ENCODE results near the gene ZNF556. TPM values are rescaled to one million over a fixed set of nuclear protein-coding genes. Genes with fewer than 3 reads are reported as not detected.

ZNF556 gene
- polyA plus RNA-seq, 1 donor (not counting 4 experiments of a cell fraction or from before 2014, with no cell fraction given): 0.01 TPM

DNA sequence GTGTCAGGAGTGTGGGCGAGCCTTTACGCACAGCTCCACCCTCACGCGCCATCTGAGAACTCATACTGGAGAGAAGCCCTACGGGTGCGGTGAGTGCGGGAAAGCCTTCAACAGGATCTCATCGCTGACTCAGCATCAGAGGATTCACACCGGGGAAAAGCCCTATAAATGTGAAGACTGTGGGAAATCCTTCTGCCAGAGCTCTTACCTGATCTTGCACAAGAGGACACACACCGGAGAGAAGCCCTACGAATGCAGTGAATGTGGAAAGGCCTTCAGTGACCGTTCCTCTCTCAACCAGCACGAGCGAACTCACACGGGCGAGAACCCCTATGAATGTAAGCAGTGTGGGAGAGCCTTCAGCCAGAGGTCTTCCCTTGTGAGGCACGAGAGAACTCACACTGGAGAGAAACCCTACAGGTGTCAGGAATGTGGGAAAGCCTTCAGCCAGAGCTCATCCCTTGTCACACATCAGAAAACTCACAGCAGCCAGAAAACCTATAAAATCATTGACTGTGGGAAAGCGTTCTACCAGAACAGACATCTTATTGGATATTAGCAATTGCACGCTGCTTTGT is 32.8 kb upstream of the ZNF556 start:
- H3K9me3 ChIP-seq (ENCODE audit: control insufficient read depth, low read depth, low read length): peaks cover 18% of the 10 kb centered on the region

GRCh38 chr19:2837430-2837829 is 29.7 kb upstream of the ZNF556 start:
- no peaks in the 10 kb centered on the region for H3K27me3 ChIP-seq (ENCODE audit: control insufficient read depth, extremely low read depth, insufficient read depth, low read length)
- H3K4me2 ChIP-seq (ENCODE audit: control insufficient read depth, extremely low read depth, insufficient read depth, low read depth, low read length): no peak overlapping the region
- no peaks in the 10 kb centered on the region for H4K20me1 ChIP-seq (ENCODE audit: control insufficient read depth, extremely low read depth, insufficient read depth, low read length)
- no peaks in the 10 kb centered on the region for H3K9me1 ChIP-seq (ENCODE audit: control insufficient read depth, extremely low read depth, insufficient read depth, low read length)
- FAIRE-seq (no peak), DNase-seq (ENCODE audit: low read depth, low spot score) (no peak)
- TF ChIP-seq EZH2 (IDR thresholded peaks at IDR 0.05; ENCODE audit: low read length): no peak
- TF ChIP-seq, protein P1, sequence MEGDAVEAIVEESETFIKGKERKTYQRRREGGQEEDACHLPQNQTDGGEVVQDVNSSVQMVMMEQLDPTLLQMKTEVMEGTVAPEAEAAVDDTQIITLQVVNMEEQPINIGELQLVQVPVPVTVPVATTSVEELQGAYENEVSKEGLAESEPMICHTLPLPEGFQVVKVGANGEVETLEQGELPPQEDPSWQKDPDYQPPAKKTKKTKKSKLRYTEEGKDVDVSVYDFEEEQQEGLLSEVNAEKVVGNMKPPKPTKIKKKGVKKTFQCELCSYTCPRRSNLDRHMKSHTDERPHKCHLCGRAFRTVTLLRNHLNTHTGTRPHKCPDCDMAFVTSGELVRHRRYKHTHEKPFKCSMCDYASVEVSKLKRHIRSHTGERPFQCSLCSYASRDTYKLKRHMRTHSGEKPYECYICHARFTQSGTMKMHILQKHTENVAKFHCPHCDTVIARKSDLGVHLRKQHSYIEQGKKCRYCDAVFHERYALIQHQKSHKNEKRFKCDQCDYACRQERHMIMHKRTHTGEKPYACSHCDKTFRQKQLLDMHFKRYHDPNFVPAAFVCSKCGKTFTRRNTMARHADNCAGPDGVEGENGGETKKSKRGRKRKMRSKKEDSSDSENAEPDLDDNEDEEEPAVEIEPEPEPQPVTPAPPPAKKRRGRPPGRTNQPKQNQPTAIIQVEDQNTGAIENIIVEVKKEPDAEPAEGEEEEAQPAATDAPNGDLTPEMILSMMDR (optimal IDR thresholded peaks at IDR 0.05 in 1 of 3, IDR thresholded peaks at IDR 0.05 in 1 of 3, conservative IDR thresholded peaks at IDR 0.05 in 1 of 3; ENCODE audit: extremely low read depth in 1 of 3, insufficient read depth in 2 of 3, low read length in 3 of 3): no peak
- no peak overlapping the region for H3K27ac ChIP-seq (ENCODE audit: control insufficient read depth, insufficient read depth, low read length)
- peaks cover 3% of the 10 kb centered on the region for H3K79me2 ChIP-seq (ENCODE audit: control insufficient read depth, insufficient read depth, low read length)
- peaks cover 15% of the 10 kb centered on the region for H3K9me3 ChIP-seq (ENCODE audit: control insufficient read depth, low read depth, low read length)
- no peak overlapping the region for H3K9ac ChIP-seq (ENCODE audit: control insufficient read depth, extremely low read depth, insufficient read depth, low read length)
- H3K4me3 ChIP-seq (ENCODE audit: control insufficient read depth in 2 of 3, extremely low read depth in 1 of 3, insufficient read depth in 2 of 3, low read depth in 1 of 3, low read length in 3 of 3): no peak overlapping the region
- peaks cover 3% of the 10 kb centered on the region for H3K4me1 ChIP-seq (ENCODE audit: control insufficient read depth, extremely low read depth, insufficient read depth, low read length)
- no peaks in the 10 kb centered on the region for H3K36me3 ChIP-seq (ENCODE audit: control insufficient read depth in 2 of 2, extremely low read depth in 1 of 2, insufficient read depth in 2 of 2, low read length in 2 of 2)
- dilution Hi-C loops (cut with MboI; ENCODE audit: extremely low pct_ligation_motif_present, low sequenced_read_pairs): no loop called here
- H2AFZ ChIP-seq (ENCODE audit: control insufficient read depth, low read length): no peak overlapping the region

More for the DNA sequence above, 32.8 kb upstream of the ZNF556 start:
- Histone ChIP-seq H3K36me3 (ENCODE audit: control insufficient read depth in 2 of 2, extremely low read depth in 1 of 2, insufficient read depth in 2 of 2, low read length in 2 of 2) (no peaks in the 10 kb centered on the region), H3K4me3 (ENCODE audit: control insufficient read depth in 2 of 3, extremely low read depth in 1 of 3, insufficient read depth in 2 of 3, low read depth in 1 of 3, low read length in 3 of 3) (no peak overlapping the region), H2AFZ (ENCODE audit: control insufficient read depth, low read length) (no peak overlapping the region), H3K79me2 (ENCODE audit: control insufficient read depth, insufficient read depth, low read length) (no peaks in the 10 kb centered on the region), H3K4me1 (ENCODE audit: control insufficient read depth, extremely low read depth, insufficient read depth, low read length) (no peaks in the 10 kb centered on the region), H3K9me1 (ENCODE audit: control insufficient read depth, extremely low read depth, insufficient read depth, low read length) (no peaks in the 10 kb centered on the region), H4K20me1 (ENCODE audit: control insufficient read depth, extremely low read depth, insufficient read depth, low read length) (no peaks in the 10 kb centered on the region), H3K9ac (ENCODE audit: control insufficient read depth, extremely low read depth, insufficient read depth, low read length) (no peak overlapping the region), H3K4me2 (ENCODE audit: control insufficient read depth, extremely low read depth, insufficient read depth, low read depth, low read length) (no peak overlapping the region), H3K27ac (ENCODE audit: control insufficient read depth, insufficient read depth, low read length) (no peak overlapping the region), H3K27me3 (ENCODE audit: control insufficient read depth, extremely low read depth, insufficient read depth, low read length) (no peaks in the 10 kb centered on the region)
- TF ChIP-seq EZH2 (IDR thresholded peaks at IDR 0.05; ENCODE audit: low read length): no peak
- TF ChIP-seq, protein P1 (optimal IDR thresholded peaks at IDR 0.05 in 1 of 3, IDR thresholded peaks at IDR 0.05 in 1 of 3, conservative IDR thresholded peaks at IDR 0.05 in 1 of 3; ENCODE audit: extremely low read depth in 1 of 3, insufficient read depth in 2 of 3, low read length in 3 of 3): no peak
- FAIRE-seq (no peak), DNase-seq (ENCODE audit: low read depth, low spot score) (no peak)
- dilution Hi-C loops (cut with MboI; ENCODE audit: extremely low pct_ligation_motif_present, low sequenced_read_pairs): no loop called here
